Measurements from ENCODE around the gene PLG.
"Not testable (repeated sequence)": the region's sequence is repeated elsewhere in the genome, so short reads cannot be mapped to it uniquely, and the experiment has no call there.

Gene PLG

GRCh38 chr6:160750276-160750689 lies 48.2 kb downstream of the PLG start:
- H3K79me2 ChIP-seq (ENCODE audit: insufficient read depth, low read depth): no peaks in the 10 kb centered on the region
- H3K4me3 ChIP-seq (IDR thresholded peaks at IDR 0.05; ENCODE audit: insufficient read depth, low read depth, low read length): no peak overlapping the region
- H3K9ac ChIP-seq: no peak overlapping the region
- no peak overlapping the region for H2AFZ ChIP-seq (ENCODE audit: low read depth)
- H3K36me3 ChIP-seq (ENCODE audit: insufficient read depth): no peaks in the 10 kb centered on the region
- no peaks in the 10 kb centered on the region for H3K27me3 ChIP-seq (ENCODE audit: insufficient read depth, low read depth)
- peak; percentile 84 for TF ChIP-seq CTCF (conservative IDR thresholded peaks at IDR 0.05; ENCODE audit: low read depth, low read length)
- H3K27ac ChIP-seq: no peak overlapping the region
- no peaks in the 10 kb centered on the region for H4K20me1 ChIP-seq (ENCODE audit: insufficient read depth)
- no peak overlapping the region for H3K4me2 ChIP-seq
- H3K4me1 ChIP-seq (ENCODE audit: low read depth, poor library complexity, severe bottlenecking): peaks cover 6% of the 10 kb centered on the region

- H4K20me1 ChIP-seq (ENCODE audit: insufficient read depth); H3K4me3 ChIP-seq (IDR thresholded peaks at IDR 0.05; ENCODE audit: insufficient read depth, low read depth, low read length); H3K79me2 ChIP-seq (ENCODE audit: insufficient read depth, low read depth); H3K4me2 ChIP-seq; H3K36me3 ChIP-seq (ENCODE audit: insufficient read depth); H2AFZ ChIP-seq (ENCODE audit: low read depth); H3K9ac ChIP-seq; H3K27ac ChIP-seq; H3K4me1 ChIP-seq (ENCODE audit: low read depth, poor library complexity, severe bottlenecking); H3K27me3 ChIP-seq (ENCODE audit: insufficient read depth, low read depth): not testable (repeated sequence)
Measured at GRCh38 chr6:160753211-160753610, 51.2 kb downstream of the PLG start.

GRCh38 chr6:160755165-160755564 lies 53.1 kb downstream of the PLG start:
- Histone ChIP-seq H3K36me3 (ENCODE audit: insufficient read depth) (no peaks in the 10 kb centered on the region), H4K20me1 (ENCODE audit: insufficient read depth) (no peaks in the 10 kb centered on the region), H3K4me3 (IDR thresholded peaks at IDR 0.05; ENCODE audit: insufficient read depth, low read depth, low read length) (no peak overlapping the region), H3K27me3 (ENCODE audit: insufficient read depth, low read depth) (no peaks in the 10 kb centered on the region), H3K9ac (no peak overlapping the region), H3K79me2 (ENCODE audit: insufficient read depth, low read depth) (no peaks in the 10 kb centered on the region), H3K27ac (no peak overlapping the region), H3K4me1 (ENCODE audit: low read depth, poor library complexity, severe bottlenecking) (peaks cover 4% of the 10 kb centered on the region), H3K4me2 (no peak overlapping the region), H2AFZ (ENCODE audit: low read depth) (no peak overlapping the region)
- no peak for TF ChIP-seq CTCF (conservative IDR thresholded peaks at IDR 0.05; ENCODE audit: low read depth, low read length)

- H3K36me3 ChIP-seq (ENCODE audit: insufficient read depth): no peaks in the 10 kb centered on the region
- H3K9ac ChIP-seq: no peak overlapping the region
- H2AFZ ChIP-seq (ENCODE audit: low read depth): no peak overlapping the region
- no peaks in the 10 kb centered on the region for H4K20me1 ChIP-seq (ENCODE audit: insufficient read depth)
- H3K4me1 ChIP-seq (ENCODE audit: low read depth, poor library complexity, severe bottlenecking): no peaks in the 10 kb centered on the region
- no peaks in the 10 kb centered on the region for H3K27me3 ChIP-seq (ENCODE audit: insufficient read depth, low read depth)
- TF ChIP-seq CTCF (conservative IDR thresholded peaks at IDR 0.05; ENCODE audit: low read depth, low read length): no peak
- no peak overlapping the region for H3K27ac ChIP-seq
- H3K4me3 ChIP-seq (IDR thresholded peaks at IDR 0.05; ENCODE audit: insufficient read depth, low read depth, low read length): no peak overlapping the region
- H3K4me2 ChIP-seq: no peak overlapping the region
- no peaks in the 10 kb centered on the region for H3K79me2 ChIP-seq (ENCODE audit: insufficient read depth, low read depth)
Measured at GRCh38 chr6:160756021-160756420, 54.0 kb downstream of the PLG start.

GRCh38 chr6:160756871-160757270 lies 54.8 kb downstream of the PLG start:
- no peak overlapping the region for H3K4me2 ChIP-seq
- H3K36me3 ChIP-seq (ENCODE audit: insufficient read depth): no peaks in the 10 kb centered on the region
- H3K27ac ChIP-seq: no peak overlapping the region
- no peak overlapping the region for H3K4me3 ChIP-seq (IDR thresholded peaks at IDR 0.05; ENCODE audit: insufficient read depth, low read depth, low read length)
- no peaks in the 10 kb centered on the region for H4K20me1 ChIP-seq (ENCODE audit: insufficient read depth)
- no peak overlapping the region for H3K9ac ChIP-seq
- H3K4me1 ChIP-seq (ENCODE audit: low read depth, poor library complexity, severe bottlenecking): no peaks in the 10 kb centered on the region
- H2AFZ ChIP-seq (ENCODE audit: low read depth): no peak overlapping the region
- no peaks in the 10 kb centered on the region for H3K27me3 ChIP-seq (ENCODE audit: insufficient read depth, low read depth)
- TF ChIP-seq CTCF (conservative IDR thresholded peaks at IDR 0.05; ENCODE audit: low read depth, low read length): no peak
- no peaks in the 10 kb centered on the region for H3K79me2 ChIP-seq (ENCODE audit: insufficient read depth, low read depth)

Data from KMS-11 (cell line).